A549 (cell line): ENCODE measurements around the gene SELENOM. TPM values are rescaled to one million over a fixed set of nuclear protein-coding genes. Genes with fewer than 3 reads are reported as not detected.

ENCODE experiments used
- ATAC-seq, 2 experiments: fragments of 200-7000 bp in 1 of 2; fragments of >200 bp in 1 of 2; cut with Nextera tagmentation in 1 of 2; cut with Tn5 transposase in 1 of 2; 3 replicates each; pipeline versions ENCODE4 v1.8.0 to v1.9.1; 2018 to 2020; ENCODE audit warnings: mild to moderate bottlenecking in 1 of 2, moderate library complexity in 1 of 2
- CTCF ChIA-PET: fragments of 300-600 bp; sonication (Branson Sonifier 250); formaldehyde crosslinking; extraction: SDS; loops from one replicate; lab custom pipeline; 2021; ENCODE audit warnings: antibody characterized with exemption, inconsistent platforms; lab: Yijun Ruan, JAX
- POLR2A ChIA-PET: fragments of 350-600 bp; formaldehyde crosslinking; extraction: SDS; loops from one replicate; lab custom pipeline; 2021; ENCODE audit warnings: antibody characterized with exemption, inconsistent platforms; lab: Yijun Ruan, JAX
- DNase-seq, 2 experiments: peaks; one replicate each; pipeline versions ENCODE4 v3.0.0 to v3.0.0-alpha.2; 2011 to 2016; ENCODE audit warnings: low read depth in 1 of 2, low spot score in 1 of 2
- FAIRE-seq: peaks from 2 replicates; lab custom pipeline; 2011; peaks lifted over from hg19 to GRCh38; lab: Jason Lieb, UNC
- H3K27ac ChIP-seq, 2 experiments: fragments of >200 bp; sonication (Bioruptor Twin); formaldehyde crosslinking; 3 replicates each; pipeline ENCODE4 v1.5.1; 2016 to 2017
- H3K4me1 ChIP-seq: fragments of >200 bp; sonication (Bioruptor Twin); formaldehyde crosslinking; 3 replicates; pipeline ENCODE4 v1.6.1; 2016
- H3K4me2 ChIP-seq: fragments of >200 bp; sonication (Bioruptor Twin); formaldehyde crosslinking; 3 replicates; pipeline ENCODE4 v1.6.1; 2016
- H3K4me3 ChIP-seq: fragments of >200 bp; sonication (Bioruptor Twin); formaldehyde crosslinking; 3 replicates; pipeline ENCODE4 v1.5.1; 2016
- H3K9me3 ChIP-seq: fragments of >200 bp; sonication (Bioruptor Twin); formaldehyde crosslinking; 3 replicates; pipeline ENCODE4 v1.6.1; 2016
- CEBPB ChIP-seq, 2 experiments: fragments of >200 bp in 1 of 2; sonication (Bioruptor Twin) in 1 of 2; formaldehyde crosslinking in 1 of 2; IDR thresholded peaks; 2 replicates each; pipeline ENCODE4 v1.6.1; 2012 to 2016
- CHD4 ChIP-seq: fragments of 200-600 bp; sonication (generic); IDR thresholded peaks from 2 replicates; pipeline ENCODE4 v1.6.1; 2016; ENCODE audit warnings: antibody characterized with exemption, mild to moderate bottlenecking, borderline replicate concordance
- EP300 ChIP-seq, 2 experiments: fragments of >200 bp; sonication (Bioruptor Twin); formaldehyde crosslinking; IDR thresholded peaks; 2 replicates in 1 of 2; 3 replicates in 1 of 2; pipeline ENCODE4 v1.6.1; 2016 to 2017
- FOXS1 ChIP-seq: fragments of 250-450 bp; sonication (Bioruptor Pico); IDR thresholded peaks from 2 replicates; pipeline ENCODE4 v1.5.0; 2020; ENCODE audit warnings: mild to moderate bottlenecking, moderate library complexity
- JUN ChIP-seq, 2 experiments: fragments of >200 bp; sonication (Bioruptor Twin); formaldehyde crosslinking; IDR thresholded peaks; 2 replicates in 1 of 2; 3 replicates in 1 of 2; pipeline ENCODE4 v1.6.1; 2016 to 2017
- JUNB ChIP-seq: fragments of >200 bp; sonication (Bioruptor Twin); formaldehyde crosslinking; IDR thresholded peaks from 2 replicates; pipeline ENCODE4 v1.6.1; 2016
- KDM1A ChIP-seq: fragments of 200-600 bp; sonication (generic); IDR thresholded peaks from 2 replicates; pipeline ENCODE4 v1.6.1; 2016; ENCODE audit warnings: low read depth, mild to moderate bottlenecking
- KDM5A ChIP-seq: fragments of 200-600 bp; sonication (generic); IDR thresholded peaks from 2 replicates; pipeline ENCODE4 v1.6.1; 2016; ENCODE audit warnings: antibody characterized with exemption, mild to moderate bottlenecking
- MAZ ChIP-seq: fragments of 150-350 bp; IDR thresholded peaks from 2 replicates; pipeline ENCODE4 v1.6.1; 2014; ENCODE audit warnings: antibody characterized with exemption, low read depth, low read length, borderline replicate concordance
- NFE2L2 ChIP-seq: fragments of 150-350 bp; conservative IDR thresholded peaks from 2 replicates; pipeline ENCODE4 v1.6.1; 2014; ENCODE audit warnings: low read length
- NR3C1 ChIP-seq: fragments of >200 bp; sonication (Bioruptor Twin); formaldehyde crosslinking; IDR thresholded peaks from 3 replicates; pipeline ENCODE4 v1.6.1; 2017
- POLR2A ChIP-seq: IDR thresholded peaks from 2 replicates; pipeline ENCODE4 v1.6.1; 2012; ENCODE audit warnings: mild to moderate bottlenecking, low read length
- POLR2AphosphoS2 ChIP-seq: conservative IDR thresholded peaks from 2 replicates; pipeline ENCODE4 v1.6.1; 2012; ENCODE audit warnings: low read length, improper control_type of control experiment, inconsistent platforms
- RAD21 ChIP-seq, 2 experiments: fragments of >200 bp in 1 of 2; sonication (Bioruptor Twin) in 1 of 2; formaldehyde crosslinking in 1 of 2; IDR thresholded peaks in 1 of 2; conservative IDR thresholded peaks in 1 of 2; 2 replicates in 1 of 2; 3 replicates in 1 of 2; pipeline ENCODE4 v1.6.1; 2012 to 2018; ENCODE audit warnings: inconsistent platforms in 1 of 2
- RARB ChIP-seq: fragments of 250-450 bp; sonication (Bioruptor Pico); IDR thresholded peaks from 2 replicates; pipeline ENCODE4 v1.8.0; 2021; ENCODE audit warnings: mild to moderate bottlenecking, moderate library complexity
- RCOR1 ChIP-seq: fragments of 150-350 bp; IDR thresholded peaks from 2 replicates; pipeline ENCODE4 v1.6.1; 2014; ENCODE audit warnings: antibody characterized with exemption, low read length, low read depth
- TFCP2L1 ChIP-seq: fragments of 250-450 bp; sonication (Bioruptor Pico); IDR thresholded peaks from 2 replicates; pipeline ENCODE4 v1.5.0; 2021; ENCODE audit warnings: mild to moderate bottlenecking
- TP53 ChIP-seq: fragments of 250-450 bp; sonication (Bioruptor Pico); IDR thresholded peaks from 2 replicates; pipeline ENCODE4 v1.5.0; 2021; ENCODE audit warnings: mild to moderate bottlenecking, moderate library complexity
- WGBS: methylation state at CpG from one replicate; pipeline ENCODE4 v1.1.6; 2017; ENCODE audit errors: missing lambda C conversion rate; 5-methylcytosine and 5-hydroxymethylcytosine counted together
- polyA plus RNA-seq, 4 experiments: library from polyadenylated mRNA; depleted of rRNA in 3 of 4; stranded (reverse); fragments of >200 nt; fragmentation: RNase III in 1 of 4; extraction: RNeasy Plus Mini Kit Qiagen cat#74134 plus additional on column Dnase treatment in 1 of 4; gene quantifications; 2 replicates in 3 of 4; 3 replicates in 1 of 4; pipeline ENCODE4 v1.2.3, GENCODE V29; 2011 to 2017
- TF ChIP-seq, protein P1 (sequence below): fragments of >200 bp; sonication (Bioruptor Twin); formaldehyde crosslinking; IDR thresholded peaks from 3 replicates; pipeline ENCODE4 v1.6.1; 2016
- TF ChIP-seq, protein P2 (sequence below): fragments of >200 bp; sonication (Bioruptor Twin); formaldehyde crosslinking; IDR thresholded peaks from 3 replicates; pipeline ENCODE4 v1.5.1; 2016
- TF ChIP-seq, protein P3 (sequence below): fragments of 450-650 bp; IDR thresholded peaks from 2 replicates; pipeline ENCODE4 v1.6.1; 2014; ENCODE audit warnings: antibody characterized with exemption
- TF ChIP-seq, protein P4 (sequence below): fragments of >200 bp; sonication (Bioruptor Twin); formaldehyde crosslinking; IDR thresholded peaks from 2 replicates; pipeline ENCODE4 v1.6.1; 2016

SELENOM gene
- polyA plus RNA-seq, 2 of the 4 experiments (the other 2 are of a cell fraction): 15.3 to 46.5 TPM

DNA sequence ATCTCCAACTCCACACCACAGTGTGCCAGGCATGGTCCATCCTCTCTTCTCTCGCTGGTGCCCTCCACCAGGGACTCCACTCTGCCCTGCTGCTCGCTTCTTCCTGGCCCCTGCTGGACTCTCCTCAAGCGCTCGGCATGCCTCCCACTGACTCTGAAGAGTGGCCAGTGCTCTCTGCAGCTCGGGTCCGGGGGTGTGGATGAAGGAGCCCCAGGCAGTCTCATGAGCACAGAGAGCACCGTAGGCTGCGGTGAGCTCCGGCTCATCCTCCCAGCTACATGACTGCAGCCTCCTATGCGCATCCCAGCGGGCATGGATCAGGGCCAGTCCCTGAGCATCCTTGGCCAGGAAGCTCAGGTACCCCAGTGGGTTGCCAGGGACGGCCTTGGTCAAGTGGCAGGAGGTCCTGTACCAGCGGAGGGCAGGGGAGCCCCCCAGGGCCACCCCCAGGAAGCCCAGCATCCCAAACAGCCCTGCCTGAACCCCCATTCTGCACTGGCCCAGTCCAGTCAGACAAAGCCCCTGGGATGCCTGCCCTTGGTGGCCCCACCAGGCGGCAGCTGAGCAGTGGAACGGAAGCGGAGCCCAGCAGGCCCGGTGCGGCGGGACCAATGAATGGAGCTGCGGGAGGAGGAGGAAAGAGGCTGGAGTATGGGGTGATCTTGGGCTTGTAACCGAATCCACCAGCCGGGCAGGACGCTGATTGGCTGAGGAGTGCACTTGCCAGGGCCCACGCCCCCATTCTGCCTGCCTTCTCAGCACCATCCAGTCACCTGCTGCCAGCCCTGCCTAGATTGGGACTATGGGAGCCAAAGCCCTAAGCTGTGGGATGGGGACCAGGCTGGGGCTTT, 32.7 kb upstream of the SELENOM start, which contains the start of gene PLA2G3 (continued):
- TF ChIP-seq, protein P1, sequence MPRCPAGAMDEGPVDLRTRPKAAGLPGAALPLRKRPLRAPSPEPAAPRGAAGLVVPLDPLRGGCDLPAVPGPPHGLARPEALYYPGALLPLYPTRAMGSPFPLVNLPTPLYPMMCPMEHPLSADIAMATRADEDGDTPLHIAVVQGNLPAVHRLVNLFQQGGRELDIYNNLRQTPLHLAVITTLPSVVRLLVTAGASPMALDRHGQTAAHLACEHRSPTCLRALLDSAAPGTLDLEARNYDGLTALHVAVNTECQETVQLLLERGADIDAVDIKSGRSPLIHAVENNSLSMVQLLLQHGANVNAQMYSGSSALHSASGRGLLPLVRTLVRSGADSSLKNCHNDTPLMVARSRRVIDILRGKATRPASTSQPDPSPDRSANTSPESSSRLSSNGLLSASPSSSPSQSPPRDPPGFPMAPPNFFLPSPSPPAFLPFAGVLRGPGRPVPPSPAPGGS: no peak
- no peak for TF ChIP-seq POLR2AphosphoS2
- TF ChIP-seq JUN (IDR thresholded peaks at IDR 0.05): no peak
- TF ChIP-seq, all 56 proteins: peak for 0

DNA sequence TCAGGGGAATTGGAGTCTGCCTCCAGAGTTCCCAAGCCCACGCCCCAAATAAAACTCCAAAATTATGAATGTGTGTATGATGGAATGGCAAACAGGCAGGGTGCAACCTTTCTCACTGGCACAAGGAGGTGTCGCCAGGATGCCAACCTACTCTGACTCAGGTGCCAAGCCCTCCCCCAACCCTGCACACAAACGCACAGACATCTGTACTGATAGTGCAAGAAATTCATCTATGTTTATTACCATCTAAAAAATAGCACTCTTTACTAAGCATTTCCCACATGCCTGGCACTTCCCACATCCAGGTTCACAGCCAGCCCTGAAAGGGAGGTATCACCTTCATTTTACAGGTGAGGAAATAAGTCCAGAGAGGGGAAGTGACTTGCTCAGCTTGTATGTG, 31.7 kb upstream of the SELENOM start:
- CTCF ChIA-PET: interaction anchor here (0.6 to 1.8 kb wide), 5 partner anchors 11 to 209 kb away, joined by 3 to 5 read pairs (median 4); partner anchors contain the start of gene SELENOM
- Histone ChIP-seq H3K4me1 (no peaks in the 10 kb centered on the region), H3K4me2 (no peak overlapping the region), H3K27ac (no peak overlapping the region), H3K9me3 (no peaks in the 10 kb centered on the region), H3K4me3 (no peak overlapping the region)
- ATAC-seq (no peak), FAIRE-seq (no peak), DNase-seq (no peak)
- TF ChIP-seq, protein P2, sequence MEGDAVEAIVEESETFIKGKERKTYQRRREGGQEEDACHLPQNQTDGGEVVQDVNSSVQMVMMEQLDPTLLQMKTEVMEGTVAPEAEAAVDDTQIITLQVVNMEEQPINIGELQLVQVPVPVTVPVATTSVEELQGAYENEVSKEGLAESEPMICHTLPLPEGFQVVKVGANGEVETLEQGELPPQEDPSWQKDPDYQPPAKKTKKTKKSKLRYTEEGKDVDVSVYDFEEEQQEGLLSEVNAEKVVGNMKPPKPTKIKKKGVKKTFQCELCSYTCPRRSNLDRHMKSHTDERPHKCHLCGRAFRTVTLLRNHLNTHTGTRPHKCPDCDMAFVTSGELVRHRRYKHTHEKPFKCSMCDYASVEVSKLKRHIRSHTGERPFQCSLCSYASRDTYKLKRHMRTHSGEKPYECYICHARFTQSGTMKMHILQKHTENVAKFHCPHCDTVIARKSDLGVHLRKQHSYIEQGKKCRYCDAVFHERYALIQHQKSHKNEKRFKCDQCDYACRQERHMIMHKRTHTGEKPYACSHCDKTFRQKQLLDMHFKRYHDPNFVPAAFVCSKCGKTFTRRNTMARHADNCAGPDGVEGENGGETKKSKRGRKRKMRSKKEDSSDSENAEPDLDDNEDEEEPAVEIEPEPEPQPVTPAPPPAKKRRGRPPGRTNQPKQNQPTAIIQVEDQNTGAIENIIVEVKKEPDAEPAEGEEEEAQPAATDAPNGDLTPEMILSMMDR: no peak
- TF ChIP-seq FOXS1 (CRISPR knock-in tag) (no peak), NFE2L2 (no peak), MAZ (no peak), POLR2A (no peak), JUN (IDR thresholded peaks at IDR 0.05) (no peak), EP300 (IDR thresholded peaks at IDR 0.05) (no peak), TP53 (no peak), RAD21 (conservative IDR thresholded peaks at IDR 0.05 in 1 of 2, IDR thresholded peaks at IDR 0.05 in 1 of 2) (no peak), JUNB (no peak), CHD4 (no peak), TFCP2L1 (CRISPR knock-in tag) (no peak), KDM5A (no peak)
- TF ChIP-seq, protein P3, sequence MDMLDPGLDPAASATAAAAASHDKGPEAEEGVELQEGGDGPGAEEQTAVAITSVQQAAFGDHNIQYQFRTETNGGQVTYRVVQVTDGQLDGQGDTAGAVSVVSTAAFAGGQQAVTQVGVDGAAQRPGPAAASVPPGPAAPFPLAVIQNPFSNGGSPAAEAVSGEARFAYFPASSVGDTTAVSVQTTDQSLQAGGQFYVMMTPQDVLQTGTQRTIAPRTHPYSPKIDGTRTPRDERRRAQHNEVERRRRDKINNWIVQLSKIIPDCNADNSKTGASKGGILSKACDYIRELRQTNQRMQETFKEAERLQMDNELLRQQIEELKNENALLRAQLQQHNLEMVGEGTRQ: no peak
- 34% methylated on average over 3 of the region's 3 CpGs for WGBS
- POLR2A ChIA-PET: no interaction called here

DNA sequence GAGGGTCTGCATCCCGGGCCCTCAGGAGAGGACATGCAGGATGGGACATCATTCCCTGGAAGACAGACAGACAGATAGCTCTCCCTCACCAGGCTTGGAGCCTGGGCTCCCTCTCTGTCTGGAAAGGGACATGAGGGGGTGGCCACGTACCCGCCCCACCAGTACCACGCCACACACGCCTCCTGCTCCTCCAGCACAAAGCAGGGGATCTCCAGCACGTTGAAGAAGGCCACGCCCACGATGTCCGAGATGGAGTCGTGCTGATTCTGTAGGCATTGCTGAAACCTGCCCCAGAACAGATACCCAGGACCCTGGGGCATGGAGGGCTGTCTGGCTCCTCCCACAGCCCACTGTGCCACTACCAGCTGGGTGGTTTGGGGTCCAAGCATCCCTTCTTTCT, 30.8 kb upstream of the SELENOM start:
- Histone ChIP-seq H3K4me3 (no peak overlapping the region), H3K27ac (no peak overlapping the region), H3K4me2 (no peak overlapping the region), H3K9me3 (no peaks in the 10 kb centered on the region), H3K4me1 (no peaks in the 10 kb centered on the region)
- ChIA-PET CTCF (interaction anchor here (0.9 to 1.5 kb wide), 6 partner anchors 13 to 169 kb away, joined by 3 to 5 read pairs (median 3); partner anchors contain the start of genes MORC2, SELENOM and TUG1), POLR2A (no interaction called here)
- TF ChIP-seq JUNB (no peak), RCOR1 (no peak), NR3C1 (no peak), RARB (CRISPR knock-in tag) (no peak), CEBPB (IDR thresholded peaks at IDR 0.05) (no peak), KDM1A (no peak)
- TF ChIP-seq, protein P1: no peak
- TF ChIP-seq, protein P4, sequence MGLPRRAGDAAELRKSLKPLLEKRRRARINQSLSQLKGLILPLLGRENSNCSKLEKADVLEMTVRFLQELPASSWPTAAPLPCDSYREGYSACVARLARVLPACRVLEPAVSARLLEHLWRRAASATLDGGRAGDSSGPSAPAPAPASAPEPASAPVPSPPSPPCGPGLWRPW: no peak
- WGBS: 51% methylated on average over 7 of the region's 10 CpGs
- FAIRE-seq (no peak), ATAC-seq (no peak), DNase-seq (no peak)
